ENCODE measurements around the gene OR2T12.
"Not testable (repeated sequence)": the region's sequence is repeated elsewhere in the genome, so short reads cannot be mapped to it uniquely, and the experiment has no call there.

OR2T12 gene

GRCh38 chr1:248316796-248317195 lies 13.6 kb upstream of the OR2T12 start:
- Histone ChIP-seq H4K20me1 (ENCODE audit: insufficient read depth, low read length) (no peaks in the 10 kb centered on the region), H3K9ac (ENCODE audit: low read length) (no peak overlapping the region), H3K4me1 (ENCODE audit: low read length) (no peaks in the 10 kb centered on the region), H3K27me3 (ENCODE audit: low read depth, low read length) (no peaks in the 10 kb centered on the region), H3K27ac (ENCODE audit: low read length) (no peak overlapping the region), H3K79me2 (ENCODE audit: low read length) (no peaks in the 10 kb centered on the region), H3K36me3 (replicated peaks; ENCODE audit: low read depth, low read length) (no peaks in the 10 kb centered on the region), H3K4me2 (ENCODE audit: low read length) (no peak overlapping the region), H3K9me3 (ENCODE audit: insufficient read depth, low read length) (no peaks in the 10 kb centered on the region), H2AFZ (ENCODE audit: low read depth, low read length) (no peak overlapping the region), H3K4me3 (ENCODE audit: low read length) (no peak overlapping the region)
- TF ChIP-seq EZH2phosphoT487 (IDR thresholded peaks at IDR 0.05; ENCODE audit: low read depth) (no peak), CTCF (IDR thresholded peaks at IDR 0.05; ENCODE audit: low read depth, low read length) (no peak)

- not testable (repeated sequence) for H3K4me2 ChIP-seq (ENCODE audit: low read length); H2AFZ ChIP-seq (ENCODE audit: low read depth, low read length); H3K27ac ChIP-seq (ENCODE audit: low read length); H3K9ac ChIP-seq (ENCODE audit: low read length); H3K36me3 ChIP-seq (replicated peaks; ENCODE audit: low read depth, low read length); H3K9me3 ChIP-seq (ENCODE audit: insufficient read depth, low read length); H3K27me3 ChIP-seq (ENCODE audit: low read depth, low read length); H3K4me3 ChIP-seq (ENCODE audit: low read length); H3K4me1 ChIP-seq (ENCODE audit: low read length); H4K20me1 ChIP-seq (ENCODE audit: insufficient read depth, low read length); H3K79me2 ChIP-seq (ENCODE audit: low read length)
Measured at GRCh38 chr1:248306740-248307139, 3.5 kb upstream of the OR2T12 start.

GRCh38 chr1:248306103-248306502 lies 2.9 kb upstream of the OR2T12 start:
- no peak for TF ChIP-seq CTCF (IDR thresholded peaks at IDR 0.05; ENCODE audit: low read depth, low read length)
- no peak for TF ChIP-seq EZH2phosphoT487 (IDR thresholded peaks at IDR 0.05; ENCODE audit: low read depth)
- no peaks in the 10 kb centered on the region for H3K4me1 ChIP-seq (ENCODE audit: low read length)
- H4K20me1 ChIP-seq (ENCODE audit: insufficient read depth, low read length) = no peaks in the 10 kb centered on the region
- H3K79me2 ChIP-seq (ENCODE audit: low read length) = no peaks in the 10 kb centered on the region
- no peaks in the 10 kb centered on the region for H3K36me3 ChIP-seq (replicated peaks; ENCODE audit: low read depth, low read length)
- H3K27ac ChIP-seq (ENCODE audit: low read length) = no peak overlapping the region
- no peak overlapping the region for H3K4me2 ChIP-seq (ENCODE audit: low read length)
- H3K9ac ChIP-seq (ENCODE audit: low read length) = no peak overlapping the region
- H2AFZ ChIP-seq (ENCODE audit: low read depth, low read length) = no peak overlapping the region
- no peak overlapping the region for H3K4me3 ChIP-seq (ENCODE audit: low read length)
- H3K9me3 ChIP-seq (ENCODE audit: insufficient read depth, low read length) = no peaks in the 10 kb centered on the region
- H3K27me3 ChIP-seq (ENCODE audit: low read depth, low read length) = no peaks in the 10 kb centered on the region

GRCh38 chr1:248305672-248306071 lies 2.4 kb upstream of the OR2T12 start:
- H3K27me3 ChIP-seq (ENCODE audit: low read depth, low read length); H3K9me3 ChIP-seq (ENCODE audit: insufficient read depth, low read length); H3K4me2 ChIP-seq (ENCODE audit: low read length); H3K9ac ChIP-seq (ENCODE audit: low read length); H3K79me2 ChIP-seq (ENCODE audit: low read length); H3K4me1 ChIP-seq (ENCODE audit: low read length); H3K36me3 ChIP-seq (replicated peaks; ENCODE audit: low read depth, low read length); H2AFZ ChIP-seq (ENCODE audit: low read depth, low read length); H4K20me1 ChIP-seq (ENCODE audit: insufficient read depth, low read length); H3K4me3 ChIP-seq (ENCODE audit: low read length); H3K27ac ChIP-seq (ENCODE audit: low read length): not testable (repeated sequence)

GRCh38 chr1:248288391-248288790 lies 14.8 kb downstream of the OR2T12 start:
- Histone ChIP-seq H3K9me3 (ENCODE audit: insufficient read depth, low read length) (no peaks in the 10 kb centered on the region), H4K20me1 (ENCODE audit: insufficient read depth, low read length) (no peaks in the 10 kb centered on the region), H3K4me1 (ENCODE audit: low read length) (no peaks in the 10 kb centered on the region), H3K79me2 (ENCODE audit: low read length) (no peaks in the 10 kb centered on the region), H3K27me3 (ENCODE audit: low read depth, low read length) (no peaks in the 10 kb centered on the region), H3K4me2 (ENCODE audit: low read length) (no peak overlapping the region), H3K4me3 (ENCODE audit: low read length) (no peak overlapping the region), H2AFZ (ENCODE audit: low read depth, low read length) (no peak overlapping the region), H3K36me3 (replicated peaks; ENCODE audit: low read depth, low read length) (no peaks in the 10 kb centered on the region), H3K27ac (ENCODE audit: low read length) (no peak overlapping the region), H3K9ac (ENCODE audit: low read length) (no peak overlapping the region)
- TF ChIP-seq EZH2phosphoT487 (IDR thresholded peaks at IDR 0.05; ENCODE audit: low read depth) (no peak), CTCF (IDR thresholded peaks at IDR 0.05; ENCODE audit: low read depth, low read length) (no peak)

Measured in OCI-LY3 (cell line).